ENCODE results near the gene GRK5. TPM values are rescaled to one million over a fixed set of nuclear protein-coding genes. Genes with fewer than 3 reads are reported as not detected.

GRK5 gene
- total RNA-seq, 1 experiment from 2014 or later: 1.2 TPM

DNA sequence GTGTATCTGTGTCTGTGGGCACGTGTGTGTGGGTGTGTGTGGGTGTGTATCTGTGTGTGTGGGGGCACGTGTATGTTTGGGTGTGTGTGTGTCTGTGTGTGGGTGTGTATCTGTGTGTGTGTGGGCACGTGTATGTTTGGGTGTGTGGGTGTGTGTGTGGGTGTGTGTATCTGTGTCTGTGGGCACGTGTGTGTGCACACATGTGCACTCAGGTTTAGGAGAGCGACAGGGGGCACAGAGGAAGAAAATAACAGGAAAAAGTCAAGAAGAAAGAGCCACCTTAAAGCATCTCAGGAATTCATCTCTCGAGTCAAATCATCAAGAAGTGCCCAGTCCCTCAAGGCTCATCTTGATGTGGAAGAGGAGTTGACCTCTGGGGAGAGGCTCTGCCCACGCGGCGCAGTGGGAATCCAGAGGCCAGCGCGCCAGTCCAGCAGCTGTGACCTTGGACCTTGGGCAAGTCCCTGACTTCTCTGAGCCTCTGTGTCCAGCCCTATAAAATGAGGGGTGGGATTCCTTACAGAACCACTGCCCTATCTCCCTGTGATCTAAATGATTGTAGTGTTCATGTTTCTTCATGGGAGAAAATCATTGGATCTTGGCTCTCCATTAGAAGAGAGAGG, 187.4 kb downstream of the GRK5 start:
- Mint-ChIP-seq H3K9me3 (peaks cover 0 to 2% of the 10 kb centered on the region in 2 experiments; a peak in 2 of 5 replicates), H3K4me1 (0 out of 4 replicates have a peak, but pooled peaks cover 0 to 3% of the 10 kb centered on the region in 2 experiments), H3K27ac (no peak overlapping the region; a peak in 1 of 7 replicates), H3K27me3 (ENCODE audit: low read depth) (peaks cover 2% of the 10 kb centered on the region), H3K36me3 (ENCODE audit: insufficient read depth in 1 of 3, low read depth in 3 of 3) (no peaks in the 10 kb centered on the region), H3K4me3 (no peak overlapping the region)
- Histone ChIP-seq H3K23me2 (ENCODE audit: insufficient read length, low read depth, low read length, poor library complexity, severe bottlenecking) (no peaks in the 10 kb centered on the region), H3T11ph (ENCODE audit: low read length) (no peak overlapping the region), H2BK120ac (ENCODE audit: low read depth, low read length, poor library complexity, severe bottlenecking) (no peak overlapping the region), H2AK5ac (ENCODE audit: insufficient read length, low read length) (no peak overlapping the region), H3K18ac (ENCODE audit: insufficient read length, low read depth, low read length) (no peak overlapping the region), H4K20me1 (ENCODE audit: control insufficient read depth, insufficient read depth, insufficient read length) (peaks cover 2% of the 10 kb centered on the region), H2BK20ac (ENCODE audit: low read depth, low read length, poor library complexity, severe bottlenecking) (no peak overlapping the region), H2AFZ (ENCODE audit: low read length) (no peak overlapping the region), H3K79me1 (ENCODE audit: insufficient read depth, low read depth, low read length, poor library complexity, severe bottlenecking) (no peaks in the 10 kb centered on the region), H3K9ac (ENCODE audit: extremely low read depth, insufficient read length, low read length) (no peak overlapping the region), H3K4me2 (ENCODE audit: insufficient read depth, insufficient read length, low read length) (no peak overlapping the region), H4K91ac (ENCODE audit: insufficient read length, low read depth, low read length) (no peak overlapping the region), H3K56ac (ENCODE audit: insufficient read length, low read depth, low read length) (no peak overlapping the region), H2BK5ac (ENCODE audit: insufficient read length, low read length) (no peak overlapping the region), H3K79me2 (ENCODE audit: insufficient read depth, low read length) (no peaks in the 10 kb centered on the region), H3K4ac (ENCODE audit: low read depth, low read length) (no peak overlapping the region), H3K27ac (ENCODE audit: insufficient read length, low read depth, low read length) (no peak overlapping the region), H3K14ac (ENCODE audit: insufficient read depth, low read length) (no peak overlapping the region), H3K27me3 (ENCODE audit: insufficient read depth, low read length) (no peaks in the 10 kb centered on the region), H3K4me1 (ENCODE audit: insufficient read depth, low read length) (no peaks in the 10 kb centered on the region), H2BK15ac (ENCODE audit: low read depth, low read length) (no peak overlapping the region), H4K5ac (ENCODE audit: insufficient read length, low read depth, low read length) (no peak overlapping the region), H3K9me3 (ENCODE audit: control insufficient read depth, low read depth, low read length) (no peaks in the 10 kb centered on the region), H2BK12ac (ENCODE audit: insufficient read length, low read depth, low read length) (no peak overlapping the region), H4K8ac (replicated peaks; ENCODE audit: insufficient read length, low read depth, low read length) (no peak overlapping the region), H3K23ac (ENCODE audit: insufficient read length, low read depth, low read length) (no peak overlapping the region)
- TF ChIP-seq, protein P1, sequence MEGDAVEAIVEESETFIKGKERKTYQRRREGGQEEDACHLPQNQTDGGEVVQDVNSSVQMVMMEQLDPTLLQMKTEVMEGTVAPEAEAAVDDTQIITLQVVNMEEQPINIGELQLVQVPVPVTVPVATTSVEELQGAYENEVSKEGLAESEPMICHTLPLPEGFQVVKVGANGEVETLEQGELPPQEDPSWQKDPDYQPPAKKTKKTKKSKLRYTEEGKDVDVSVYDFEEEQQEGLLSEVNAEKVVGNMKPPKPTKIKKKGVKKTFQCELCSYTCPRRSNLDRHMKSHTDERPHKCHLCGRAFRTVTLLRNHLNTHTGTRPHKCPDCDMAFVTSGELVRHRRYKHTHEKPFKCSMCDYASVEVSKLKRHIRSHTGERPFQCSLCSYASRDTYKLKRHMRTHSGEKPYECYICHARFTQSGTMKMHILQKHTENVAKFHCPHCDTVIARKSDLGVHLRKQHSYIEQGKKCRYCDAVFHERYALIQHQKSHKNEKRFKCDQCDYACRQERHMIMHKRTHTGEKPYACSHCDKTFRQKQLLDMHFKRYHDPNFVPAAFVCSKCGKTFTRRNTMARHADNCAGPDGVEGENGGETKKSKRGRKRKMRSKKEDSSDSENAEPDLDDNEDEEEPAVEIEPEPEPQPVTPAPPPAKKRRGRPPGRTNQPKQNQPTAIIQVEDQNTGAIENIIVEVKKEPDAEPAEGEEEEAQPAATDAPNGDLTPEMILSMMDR (conservative IDR thresholded peaks at IDR 0.05): no peak
- DNase-seq: no peak
- no CpG with 5 or more reads among the region's 11 CpGs for WGBS (ENCODE audit: extremely low coverage, insufficient read length, low lambda C conversion rate)

Measured in H9 (cell line).